Measurements from ENCODE around the gene CLN6. TPM values are rescaled to one million over a fixed set of nuclear protein-coding genes. Genes with fewer than 3 reads are reported as not detected.

The CLN6 gene
- polyA plus RNA-seq, 4 donors = 31.6 to 47.3 (median 38.8) TPM

Other genes starting within 250 kb of the CLN6 start
- gene PIAS1, start 175.4 kb downstream of the CLN6 start, polyA plus RNA-seq (ENCODE audit: insufficient read length in 4 of 4) = 10 to 100 TPM; 36.9 to 55.5 (median 47.8) TPM
- 10 to 100 TPM; 23.5 to 42.3 (median 32.7) TPM for gene CALML4, start 24.4 kb downstream of the CLN6 start, polyA plus RNA-seq (ENCODE audit: insufficient read length in 4 of 4)
- 10 to 100 TPM; 50.1 to 66.4 (median 56.0) TPM for gene FEM1B, start 48.0 kb upstream of the CLN6 start, polyA plus RNA-seq (ENCODE audit: insufficient read length in 4 of 4)
- 1 to 10 TPM; 2.6 to 5.8 (median 4.1) TPM for gene ITGA11, start 202.4 kb upstream of the CLN6 start, polyA plus RNA-seq (ENCODE audit: insufficient read length in 4 of 4)